ENCODE data around the gene NFIX.

Gene NFIX

DNA sequence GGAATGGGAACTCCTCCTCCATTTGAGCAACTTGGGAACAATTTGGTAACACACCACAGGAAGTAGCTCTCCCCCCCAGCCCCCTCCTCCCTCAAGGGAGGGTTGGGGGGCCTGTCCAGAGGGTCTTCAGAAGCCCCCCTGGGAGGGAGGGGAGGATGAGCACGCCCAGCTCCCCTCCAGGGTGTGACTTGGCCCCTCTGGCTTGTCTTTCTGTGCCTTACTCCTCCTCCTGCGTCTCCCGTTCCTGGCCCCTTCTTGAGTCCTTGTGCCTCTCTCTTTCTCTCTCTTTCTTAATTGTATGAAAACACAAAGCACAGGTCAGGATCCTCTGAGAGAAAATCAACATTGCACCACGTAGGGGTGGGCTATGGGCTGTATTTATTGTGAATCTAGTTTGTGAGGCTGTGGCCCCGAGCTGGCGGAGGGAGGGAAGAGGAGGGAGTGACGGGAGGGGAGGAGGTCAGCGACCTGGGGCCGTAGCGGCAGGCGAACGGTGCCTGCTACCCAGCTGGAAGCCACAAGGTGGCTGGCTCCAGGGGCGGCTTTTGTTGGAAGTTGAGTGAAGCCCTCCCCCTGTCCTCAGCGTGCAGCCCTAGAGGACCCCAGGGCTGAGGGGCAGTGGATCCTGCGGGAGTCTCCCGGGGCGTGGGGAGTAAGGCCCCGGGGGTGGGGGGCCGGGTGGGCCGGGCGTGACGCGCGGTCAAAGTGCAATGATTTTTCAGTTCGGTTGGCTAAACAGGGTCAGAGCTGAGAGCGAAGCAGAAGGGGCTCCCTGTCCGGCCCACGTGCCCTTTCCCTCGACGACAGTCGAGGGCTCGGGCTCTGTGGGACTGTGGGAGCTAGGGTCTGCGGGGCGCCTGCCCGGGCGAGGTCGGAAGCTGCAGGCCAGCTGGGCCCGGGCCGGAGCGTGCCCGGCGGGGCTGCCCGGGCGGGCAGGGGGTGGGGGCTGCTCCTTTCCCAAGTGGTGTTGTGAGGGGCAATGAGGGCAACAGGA lies 101.0 kb downstream of the NFIX start:
- no peak for DNase-seq

DNA sequence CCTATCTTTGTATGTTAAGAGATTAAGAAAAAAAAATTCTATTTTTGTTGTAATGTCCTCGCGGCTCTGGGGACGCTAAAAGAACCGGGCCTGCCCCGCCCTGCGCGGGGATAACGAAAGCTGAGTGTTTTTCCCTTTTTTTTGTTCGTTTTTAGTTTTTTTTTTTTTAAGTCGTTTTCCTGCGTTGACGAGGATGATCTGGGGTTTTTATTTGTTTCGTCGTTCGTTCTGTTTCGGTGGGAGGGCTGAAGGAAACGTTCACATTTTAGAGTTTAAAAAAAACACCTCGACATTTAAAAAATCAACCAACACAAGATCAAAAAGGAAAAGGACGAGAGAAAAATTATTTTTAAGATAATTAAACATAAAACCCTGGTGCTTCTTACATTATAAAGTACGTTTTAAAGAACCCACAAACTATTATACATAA lies 101.8 kb downstream of the NFIX start:
- no peak for DNase-seq

DNA sequence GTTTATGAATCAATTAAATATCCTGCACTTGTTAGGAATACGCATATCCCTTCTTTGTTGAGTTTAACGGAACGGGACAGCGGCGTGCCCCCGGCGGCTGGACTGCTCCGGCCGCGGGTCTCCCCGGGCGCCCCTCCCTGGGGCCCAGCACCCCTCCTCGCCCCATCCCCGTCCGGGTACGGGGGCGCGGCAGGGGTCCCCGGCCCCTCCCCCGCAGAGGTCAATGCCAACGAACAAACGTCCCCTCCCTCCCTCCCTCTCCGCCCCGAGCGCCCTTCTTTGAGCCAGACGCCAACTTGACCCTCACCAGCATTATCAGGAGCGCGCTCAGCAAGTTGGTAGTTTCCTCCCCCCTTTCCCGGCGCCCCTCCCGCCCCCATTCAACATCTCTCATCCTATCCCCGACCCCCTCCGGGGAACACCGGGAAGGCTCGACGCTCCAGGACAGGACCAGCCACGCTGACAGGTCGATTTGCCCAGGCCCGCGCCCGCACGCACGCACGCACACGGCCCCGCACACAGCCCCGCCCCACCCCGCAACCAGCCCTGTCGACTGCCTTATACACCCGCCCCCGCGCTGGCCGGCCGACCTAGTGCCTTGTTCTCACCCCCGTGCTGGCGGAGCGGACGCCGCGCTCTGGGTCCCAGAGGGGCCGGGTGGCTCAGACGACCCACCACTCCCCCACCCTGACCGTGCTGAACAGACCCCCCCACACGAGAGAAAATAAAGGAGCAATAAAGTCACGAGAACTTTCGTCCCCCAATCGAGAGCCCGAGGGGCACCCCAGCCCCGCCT lies 102.4 kb downstream of the NFIX start:
- no peak for DNase-seq

DNA sequence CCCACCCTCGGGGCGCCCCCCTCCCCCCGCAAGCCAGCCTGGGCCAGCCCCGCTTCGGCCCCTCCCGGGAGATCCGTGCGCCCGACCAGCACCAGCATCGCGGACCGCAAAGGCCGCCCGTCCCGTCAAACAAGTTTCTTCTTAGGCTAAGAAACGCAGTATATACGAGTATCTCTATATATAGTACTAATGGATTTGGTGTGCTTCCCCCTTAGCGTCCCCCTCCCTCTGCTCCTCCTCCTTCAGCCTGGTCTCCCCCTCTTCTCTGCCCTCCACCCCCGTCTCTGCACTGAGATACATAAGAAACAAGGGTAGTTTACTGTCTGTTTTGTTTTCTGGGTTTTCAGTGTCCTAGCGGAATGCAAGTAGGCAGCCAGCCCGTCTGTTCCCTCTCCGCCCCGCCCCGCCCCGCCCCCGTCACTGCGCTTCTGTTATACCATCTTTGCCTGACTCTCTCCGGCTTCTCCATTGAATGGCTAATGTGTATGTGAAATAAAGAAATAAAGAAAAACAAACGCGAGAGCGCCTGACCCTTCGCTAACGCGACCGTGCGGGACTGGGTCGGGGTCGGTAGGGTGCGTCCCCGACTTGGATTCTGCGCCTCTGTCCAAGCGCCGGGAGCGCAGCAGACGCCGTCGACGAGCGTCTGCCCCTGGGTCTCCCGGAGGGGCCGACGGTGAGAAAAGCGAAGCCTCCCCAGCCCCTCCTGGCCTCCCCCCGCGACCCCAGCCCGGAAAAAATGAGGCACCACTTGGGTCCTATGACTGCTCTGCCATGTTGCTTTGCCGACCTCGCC lies 103.2 kb downstream of the NFIX start:
- no peak for DNase-seq

DNA sequence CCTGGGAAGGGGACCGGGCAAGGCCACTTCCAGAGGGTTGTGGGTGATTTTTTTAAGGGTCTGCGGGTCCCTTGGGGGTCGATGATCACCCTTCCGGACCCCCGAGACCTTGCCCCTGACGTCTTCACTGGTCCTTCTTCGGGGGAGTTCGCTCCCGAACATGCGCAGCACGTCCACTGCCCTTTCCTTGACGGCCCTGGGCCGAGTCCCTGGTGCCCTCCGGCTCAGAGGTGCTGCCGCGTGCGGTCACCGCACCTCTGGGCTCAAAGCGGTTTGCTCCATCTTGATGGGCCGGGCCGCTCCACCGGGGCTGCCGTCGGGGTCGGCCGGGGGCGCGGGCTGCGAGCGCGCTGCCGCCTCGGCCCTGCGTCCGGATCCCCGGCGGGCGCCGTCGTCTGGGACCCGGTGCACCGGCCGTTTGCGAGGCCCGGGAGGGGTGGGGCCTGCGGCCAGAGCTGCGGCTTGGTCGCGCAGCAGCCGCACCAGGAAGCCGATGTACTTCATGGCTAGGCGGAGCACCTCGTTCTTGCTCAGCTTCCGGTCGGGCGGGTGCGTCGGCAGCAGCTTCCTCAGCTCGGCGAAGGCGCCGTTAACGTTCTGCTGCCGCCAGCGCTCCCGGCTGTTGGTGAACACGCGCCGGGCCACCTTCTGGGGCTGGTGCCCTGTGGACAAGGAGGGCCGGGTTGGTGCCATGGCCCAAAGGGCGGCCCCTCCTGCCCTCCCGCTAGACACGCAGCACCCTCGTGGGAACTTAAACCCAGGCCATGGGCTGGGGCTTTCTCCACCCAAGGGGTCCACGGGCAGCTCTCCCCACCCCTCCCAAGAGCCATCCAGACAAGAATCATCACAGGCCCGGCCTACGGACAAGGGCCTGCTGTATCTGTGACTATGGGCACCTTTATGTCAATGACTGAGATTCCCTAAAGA lies 104.1 kb downstream of the NFIX start:
- peak; percentile 85 for DNase-seq

DNA sequence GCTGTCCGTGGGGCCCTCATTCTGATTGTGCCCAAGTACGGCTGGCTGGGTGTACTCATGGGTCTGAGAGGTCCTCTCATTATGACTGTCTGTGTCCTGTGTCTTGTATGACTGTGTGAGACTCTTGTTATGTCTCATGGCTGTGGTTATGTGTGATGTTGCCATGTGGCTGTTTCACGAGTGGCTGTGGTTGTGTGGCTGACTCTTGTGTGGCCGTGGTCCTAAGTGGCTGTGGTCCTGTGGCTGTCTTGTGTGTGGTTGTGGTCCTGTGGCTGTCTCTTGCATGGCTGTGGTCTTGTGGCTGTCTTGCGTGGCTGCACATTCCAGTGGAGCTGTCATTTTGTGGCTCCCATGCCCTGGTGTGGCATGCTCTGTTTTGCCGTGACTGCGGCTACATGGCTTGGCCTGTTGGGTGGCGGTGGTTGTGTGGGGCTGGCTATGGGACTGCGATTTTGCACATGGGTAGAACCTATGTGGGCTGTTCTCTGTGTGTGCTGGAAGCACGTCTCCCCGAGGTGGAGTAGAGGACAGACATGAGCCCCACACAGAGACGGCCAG lies 104.8 kb downstream of the NFIX start:
- peak; percentile 88 for DNase-seq

DNA sequence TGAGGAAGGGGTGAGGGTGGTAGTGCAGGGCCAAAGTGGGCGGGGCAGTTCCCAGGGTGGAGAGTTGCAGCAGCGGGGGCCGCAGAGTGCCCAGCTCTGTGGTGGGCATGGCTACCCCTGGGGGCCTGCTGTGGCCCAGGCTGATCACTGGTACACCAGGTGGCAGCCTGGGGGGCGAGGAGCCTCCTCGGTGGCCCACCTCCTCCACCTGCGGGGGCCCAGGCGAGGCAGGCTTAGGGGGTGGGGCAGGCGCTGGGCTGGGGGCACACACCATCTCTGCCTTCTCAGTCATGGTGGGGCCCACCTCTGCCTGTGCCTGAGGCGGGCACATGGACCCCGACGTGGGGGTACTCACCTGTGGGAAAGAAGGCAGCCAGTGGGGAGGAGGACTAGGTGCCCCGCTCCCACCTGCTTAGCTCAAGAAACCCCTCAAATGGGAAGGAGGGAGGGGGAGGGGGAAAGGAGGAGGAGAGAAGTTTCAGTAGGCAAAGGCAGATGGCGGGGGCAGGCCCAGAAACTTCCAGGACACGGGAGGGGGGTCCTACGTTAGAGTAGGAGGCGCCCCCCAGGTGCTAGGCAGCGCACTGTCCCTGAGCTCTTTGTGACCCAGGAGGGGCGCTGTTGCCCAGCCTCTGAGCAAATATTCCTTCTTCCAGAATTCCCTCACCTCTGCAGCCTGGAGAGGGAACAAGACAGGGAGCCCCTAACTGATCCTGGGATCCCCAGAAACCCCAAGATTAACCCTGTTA lies 105.7 kb downstream of the NFIX start:
- DNase-seq: no peak

DNA sequence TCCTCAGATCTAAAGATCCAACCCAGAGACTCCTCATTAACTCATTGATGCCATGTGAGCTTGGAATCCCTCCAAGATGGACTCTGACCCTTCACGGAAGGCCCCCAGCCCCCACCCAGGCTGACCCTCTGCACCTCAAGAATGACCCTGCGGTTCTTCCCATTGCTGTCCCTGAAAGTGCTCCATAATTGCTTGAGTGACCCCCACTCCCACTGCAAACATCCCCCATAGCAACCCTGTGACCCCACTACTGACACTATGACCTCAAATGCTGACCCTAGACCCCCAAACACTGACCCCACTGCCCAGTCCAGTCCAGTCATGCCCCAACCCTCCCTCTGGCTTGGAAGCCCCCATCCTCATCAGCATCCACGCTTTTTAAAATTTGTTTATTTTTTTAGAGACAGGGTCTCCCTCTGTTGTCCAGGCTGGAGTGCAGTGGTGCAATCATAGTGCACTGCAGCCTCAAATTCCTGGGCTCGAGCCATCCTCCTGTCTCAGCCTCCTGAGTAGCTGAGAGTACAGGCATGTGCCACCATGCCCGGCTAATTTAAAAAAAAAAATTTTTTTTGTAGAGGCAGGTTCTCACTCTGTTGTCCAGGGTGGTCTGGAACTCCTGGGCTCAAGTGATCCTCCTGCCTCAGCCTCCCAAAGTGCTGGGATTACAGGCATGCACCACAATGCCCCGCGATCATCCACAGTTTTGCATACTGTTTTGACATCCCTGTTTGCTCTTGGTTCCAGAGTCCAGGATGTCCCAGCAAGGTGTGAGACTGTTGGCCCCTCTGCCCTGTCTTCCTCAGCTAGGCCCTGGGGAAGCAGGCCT lies 106.5 kb downstream of the NFIX start:
- DNase-seq: no peak

DNA sequence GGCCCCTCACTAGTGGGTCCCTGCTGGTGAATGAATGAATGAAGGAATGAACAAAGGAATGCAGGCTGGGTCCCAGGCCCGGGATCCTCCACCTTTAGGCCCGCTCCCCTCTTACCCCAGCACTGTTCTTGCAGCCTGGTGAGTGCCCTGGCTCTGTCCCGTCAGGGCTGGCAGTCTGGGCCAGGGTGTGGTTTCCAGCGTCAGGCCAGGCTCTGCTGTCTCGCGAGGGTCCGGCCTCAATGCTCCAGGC lies 107.1 kb downstream of the NFIX start:
- DNase-seq: no peak

DNA sequence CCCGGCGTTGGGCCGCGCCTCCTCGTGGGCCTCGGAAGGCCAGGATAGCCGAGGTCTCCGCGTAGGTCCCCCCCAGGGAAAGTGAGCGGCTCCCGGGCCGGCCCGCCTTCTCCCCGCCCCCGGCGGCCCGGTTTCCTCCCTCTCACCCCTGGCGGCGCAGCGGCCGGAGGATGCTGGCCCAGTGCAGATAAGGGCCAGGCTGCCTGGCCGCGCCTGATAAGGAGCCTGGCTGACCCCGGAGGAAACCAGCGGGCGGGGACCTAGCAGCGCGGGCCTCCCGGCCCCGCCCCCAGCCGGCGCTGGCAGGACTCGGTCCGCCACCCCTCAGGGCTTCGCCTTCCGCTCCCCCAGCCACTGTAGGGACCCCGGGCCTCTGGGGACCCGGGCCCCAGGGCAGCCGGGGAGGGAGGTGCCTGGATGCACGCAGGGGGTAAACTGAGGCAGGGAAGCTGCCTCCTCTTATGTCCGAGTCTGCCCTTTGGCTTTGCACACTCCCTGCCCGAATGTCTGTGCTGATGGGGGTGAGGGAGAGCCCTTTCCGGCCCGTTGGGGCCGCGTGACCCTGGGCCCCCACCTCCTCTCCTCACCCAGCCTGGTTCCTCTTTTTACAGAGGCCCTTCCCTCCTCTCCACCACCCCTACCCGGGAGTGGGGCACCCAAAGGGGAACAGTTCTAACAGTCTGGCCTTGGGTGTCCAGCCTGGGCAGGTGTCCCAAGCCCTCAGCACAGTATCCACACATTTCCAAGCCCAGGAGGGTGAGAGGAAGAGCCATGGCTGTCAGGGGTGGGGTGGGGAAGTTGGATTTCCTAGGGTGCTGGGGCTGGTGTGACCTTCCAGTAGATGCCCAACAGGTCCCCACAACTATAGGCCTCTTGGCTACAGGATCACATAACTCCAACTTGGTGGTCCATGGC lies 107.6 kb downstream of the NFIX start, which contains the start of gene LYL1:
LYL1 (minus strand) TSS at position 193 of the 915 bp plus-strand sequence. CDS start 1,687 bp downstream, outside the sequence.
- DNase-seq: peak; percentile 75

DNA sequence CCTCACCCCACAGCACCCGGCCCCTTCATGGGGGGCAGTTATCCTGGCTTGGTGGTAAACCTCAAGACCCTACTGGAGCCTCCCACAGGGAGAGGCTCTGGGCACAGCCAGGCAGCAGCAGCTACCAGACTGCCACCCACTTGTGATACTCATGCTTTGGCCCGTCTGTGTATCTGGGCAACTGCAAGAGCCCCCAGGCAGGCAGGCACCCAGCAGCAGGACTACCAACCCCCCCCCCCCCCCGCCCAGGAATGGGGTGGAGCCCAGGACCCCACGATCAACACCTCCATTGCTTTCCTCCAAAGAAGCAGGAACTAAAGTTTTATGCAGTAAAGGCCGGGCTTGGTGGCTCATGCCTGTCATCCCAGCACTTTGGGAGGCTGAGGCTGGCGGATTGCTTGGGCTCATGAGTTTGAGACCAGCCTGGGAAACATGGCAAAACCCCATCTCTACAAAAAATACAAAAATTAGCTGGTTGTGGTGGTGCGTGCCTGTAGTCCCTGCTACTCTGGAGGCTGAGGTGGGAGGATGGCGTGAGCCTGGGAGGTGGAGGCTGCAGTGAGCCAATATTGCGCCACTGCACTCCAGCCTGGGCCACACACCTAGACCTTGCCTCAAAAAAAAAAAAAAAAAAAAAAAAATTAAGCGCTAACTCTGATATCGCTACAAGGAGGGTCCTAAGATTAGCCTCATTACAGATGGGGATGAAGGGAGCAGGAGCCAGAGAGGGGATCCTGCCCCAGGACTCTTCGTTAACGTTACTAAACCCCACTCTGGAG lies 108.5 kb downstream of the NFIX start:
- DNase-seq: no peak

DNA sequence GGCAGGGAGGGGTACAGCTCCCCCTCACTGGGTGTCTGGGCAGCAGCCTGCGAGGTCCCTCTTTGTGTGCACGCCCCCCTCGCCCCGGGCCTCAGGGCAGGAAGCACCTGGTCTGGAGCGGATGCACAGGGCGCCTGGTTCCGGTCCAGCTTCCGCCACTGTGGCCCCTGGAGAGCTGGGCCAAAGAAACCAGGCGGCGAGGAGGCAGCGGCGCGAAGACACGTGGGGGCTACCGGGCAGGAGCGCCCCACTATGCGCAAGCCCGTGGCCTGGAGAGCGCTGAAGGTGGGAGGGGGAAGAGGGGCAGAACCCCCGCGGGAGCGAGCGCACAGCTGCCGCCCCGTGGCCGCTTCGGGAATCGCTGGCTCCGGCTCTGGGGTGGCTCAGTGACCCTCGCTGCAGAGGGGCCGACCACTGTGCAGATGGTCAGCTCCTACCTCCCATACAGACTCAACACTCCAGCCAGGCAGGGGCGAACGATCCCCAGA lies 109.1 kb downstream of the NFIX start:
- DNase-seq: peak; percentile 91

DNA sequence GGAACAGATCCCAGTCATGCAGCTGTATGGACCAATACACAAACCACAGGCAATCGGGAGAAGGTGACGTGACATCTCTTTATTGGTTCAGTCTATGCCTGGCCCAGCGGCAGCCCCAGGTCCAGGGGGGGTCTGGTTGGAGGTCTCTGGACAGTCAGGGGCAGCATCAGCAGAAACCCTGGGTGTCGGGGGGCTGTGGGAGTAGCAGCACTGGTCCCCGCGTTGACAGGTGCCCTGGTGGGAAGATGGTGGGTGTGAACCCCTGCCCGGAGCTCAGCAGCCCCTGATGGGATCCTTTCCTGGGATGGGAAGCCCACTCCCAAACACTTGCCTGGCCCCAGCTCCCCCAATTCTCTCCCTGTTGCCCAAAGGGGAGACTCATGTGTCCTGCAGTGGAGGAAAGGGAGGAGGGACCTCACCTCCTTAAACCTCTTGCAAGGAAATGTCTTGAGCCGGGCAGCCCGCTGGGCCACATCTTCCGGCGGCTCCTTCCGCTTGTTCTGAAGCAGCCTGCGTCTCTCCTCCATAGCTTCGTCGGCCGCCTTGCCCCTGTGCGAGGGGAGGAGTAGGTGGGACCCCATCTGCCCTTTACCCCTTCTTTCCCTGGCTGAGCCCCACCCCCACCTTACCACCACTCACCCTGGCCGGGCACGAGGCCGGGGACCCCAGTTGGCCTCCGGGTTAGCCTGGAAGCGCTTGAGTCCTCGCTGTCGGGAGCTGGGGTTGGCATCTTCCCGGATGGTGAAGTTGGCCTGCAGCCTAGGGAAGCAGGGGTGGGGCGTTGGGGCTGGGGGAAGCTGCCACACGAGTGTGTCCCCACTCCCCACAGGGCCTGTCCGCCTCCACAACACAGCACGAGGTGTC lies 109.8 kb downstream of the NFIX start:
- peak; percentile 71 for DNase-seq

DNA sequence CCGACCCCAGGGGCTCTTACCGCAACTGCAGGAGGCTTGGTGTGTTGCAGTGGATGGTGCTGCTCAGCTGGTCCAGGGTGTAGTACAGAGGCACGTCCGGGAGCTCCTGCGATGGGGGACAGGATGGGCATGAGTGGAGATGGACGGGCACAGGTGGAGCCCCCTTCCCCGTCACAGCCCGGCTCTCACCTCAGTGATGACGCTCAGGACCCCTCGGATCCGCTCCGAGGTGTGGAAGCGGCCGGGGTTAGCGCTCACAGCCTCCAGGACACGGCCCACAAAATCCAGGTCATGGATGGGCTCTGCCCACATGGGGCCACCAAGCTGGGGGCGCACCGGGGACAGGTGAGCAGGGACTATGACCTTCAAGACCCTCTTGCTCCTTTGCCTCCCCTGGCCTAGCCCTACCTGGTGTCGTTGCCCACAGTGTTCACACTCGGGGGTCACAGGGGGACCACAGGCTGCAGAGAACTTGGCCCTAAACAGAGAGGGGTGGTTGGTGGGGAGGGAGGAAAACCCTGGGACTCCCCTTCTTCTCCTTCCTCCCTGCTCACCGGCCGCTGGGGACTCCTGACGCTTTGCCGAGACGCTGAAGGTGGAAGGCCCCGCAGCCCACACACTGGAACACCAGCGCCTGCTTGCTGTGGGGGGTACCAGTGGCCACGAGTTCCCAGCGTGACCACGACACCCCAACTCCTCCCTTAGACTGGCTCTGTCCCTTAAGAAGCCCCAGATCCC lies 114.3 kb downstream of the NFIX start:
- DNase-seq: no peak

DNA sequence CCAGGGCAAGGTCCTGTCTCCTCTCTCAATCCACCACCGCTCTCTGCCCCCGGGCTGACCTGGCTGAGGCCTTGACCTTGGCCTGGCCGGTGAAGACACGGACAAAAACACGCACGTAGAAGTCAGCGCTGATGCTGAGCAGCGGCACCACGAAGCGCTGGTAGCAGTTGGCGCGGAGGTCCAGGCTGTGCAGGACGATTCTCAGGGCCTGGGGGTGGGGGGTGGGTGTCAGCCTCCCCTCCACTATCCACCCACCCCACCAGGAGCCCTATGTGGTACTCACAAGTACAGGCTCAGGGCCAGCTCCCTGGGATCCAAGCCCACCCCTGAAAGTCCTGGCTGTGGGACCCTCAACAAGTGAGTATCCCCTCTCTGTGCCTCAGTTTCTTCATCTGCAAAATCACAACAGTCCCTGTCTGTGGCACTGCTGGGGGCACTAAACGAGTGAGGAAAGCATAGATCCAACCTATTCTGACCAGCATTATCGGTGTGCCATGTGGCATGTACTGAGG lies 114.9 kb downstream of the NFIX start:
- no peak for DNase-seq

DNA sequence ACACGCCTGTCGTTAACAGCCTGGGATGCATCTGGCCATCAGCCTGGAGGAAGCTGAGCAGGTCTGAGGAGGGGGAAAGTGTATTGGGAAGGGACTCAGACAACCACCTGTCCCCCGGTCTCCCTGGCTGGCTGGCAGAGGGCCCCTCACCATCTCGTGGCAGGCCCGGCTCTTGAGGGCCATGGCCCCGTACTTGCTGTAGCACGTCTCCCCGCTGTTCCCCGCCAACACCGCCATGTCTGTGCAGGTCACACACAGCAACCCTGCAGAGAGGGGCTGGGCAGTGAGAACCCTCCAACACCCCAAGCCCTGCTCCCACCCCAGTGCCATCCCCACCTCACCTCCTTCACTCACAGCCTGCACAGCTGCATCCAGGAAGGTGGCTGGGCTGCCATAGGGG lies 117.3 kb downstream of the NFIX start:
- no peak for DNase-seq
